ENCODE results near the gene SRPX.

The SRPX gene

GRCh38 chrX:38211891-38212635 is 8.6 kb downstream of the SRPX start:
- no peak for DNase-seq (ENCODE audit: low read depth)

- DNase-seq (ENCODE audit: low read depth): no peak
Observed at GRCh38 chrX:38206542-38206941, 14.1 kb downstream of the SRPX start.

- no peak for DNase-seq (ENCODE audit: low read depth)
Observed at GRCh38 chrX:38206036-38206435, 14.6 kb downstream of the SRPX start.

GRCh38 chrX:38205039-38205438 is 15.6 kb downstream of the SRPX start:
- DNase-seq (ENCODE audit: low read depth): no peak

- no peak for DNase-seq (ENCODE audit: low read depth)
Observed at GRCh38 chrX:38192007-38192810, 28.5 kb downstream of the SRPX start.

GRCh38 chrX:38189431-38190250 is 31.0 kb downstream of the SRPX start:
- no peak for DNase-seq (ENCODE audit: low read depth)

GRCh38 chrX:38183596-38183995 is 37.1 kb downstream of the SRPX start:
- no peak for DNase-seq (ENCODE audit: low read depth)

- DNase-seq (ENCODE audit: low read depth): no peak
Observed at GRCh38 chrX:38181357-38181756, 39.3 kb downstream of the SRPX start.

GRCh38 chrX:38178396-38178795 is 42.3 kb downstream of the SRPX start:
- no peak for DNase-seq (ENCODE audit: low read depth)

GRCh38 chrX:38175139-38175538 is 45.5 kb downstream of the SRPX start:
- DNase-seq (ENCODE audit: low read depth): no peak

- DNase-seq (ENCODE audit: low read depth): no peak
Observed at GRCh38 chrX:38172596-38172995, 48.1 kb downstream of the SRPX start.

- DNase-seq (ENCODE audit: low read depth): no peak
Observed at GRCh38 chrX:38170556-38170955, 50.1 kb downstream of the SRPX start.

- no peak for DNase-seq (ENCODE audit: low read depth)
Observed at GRCh38 chrX:38166478-38167083, 54.1 kb downstream of the SRPX start.

- DNase-seq (ENCODE audit: low read depth): no peak
Observed at GRCh38 chrX:38165023-38165422, 55.6 kb downstream of the SRPX start.

- DNase-seq (ENCODE audit: low read depth): no peak
Observed at GRCh38 chrX:38163193-38163592, 57.5 kb downstream of the SRPX start.

- DNase-seq (ENCODE audit: low read depth): no peak
Observed at GRCh38 chrX:38156838-38157237, 63.8 kb downstream of the SRPX start.

- no peak for DNase-seq (ENCODE audit: low read depth)
Observed at GRCh38 chrX:38154818-38155217, 65.9 kb downstream of the SRPX start.

GRCh38 chrX:38154340-38154739 is 66.3 kb downstream of the SRPX start:
- no peak for DNase-seq (ENCODE audit: low read depth)

GRCh38 chrX:38151441-38151840 is 69.2 kb downstream of the SRPX start:
- no peak for DNase-seq (ENCODE audit: low read depth)

GRCh38 chrX:38150993-38151392 is 69.7 kb downstream of the SRPX start:
- no peak for DNase-seq (ENCODE audit: low read depth)

GRCh38 chrX:38149016-38149415 is 71.7 kb downstream of the SRPX start:
- no peak for DNase-seq (ENCODE audit: low read depth)

- no peak for DNase-seq (ENCODE audit: low read depth)
Observed at GRCh38 chrX:38142610-38143009, 78.1 kb downstream of the SRPX start.

Data from T follicular helper cell (primary cell).